HG03521 (cell line): ENCODE data around the gene DSC3.
"Not testable (repeated sequence)": the region's sequence is repeated elsewhere in the genome, so short reads cannot be mapped to it uniquely, and the experiment has no call there.

Experiments
- ATAC-seq: cut with Tn5 transposase; IDR thresholded peaks from one replicate; pipeline ENCODE4 v1.9.1; 2021; ENCODE audit warnings: mild to moderate bottlenecking, moderate library complexity; ENCODE audit not compliant: unreplicated experiment

The DSC3 gene

DNA sequence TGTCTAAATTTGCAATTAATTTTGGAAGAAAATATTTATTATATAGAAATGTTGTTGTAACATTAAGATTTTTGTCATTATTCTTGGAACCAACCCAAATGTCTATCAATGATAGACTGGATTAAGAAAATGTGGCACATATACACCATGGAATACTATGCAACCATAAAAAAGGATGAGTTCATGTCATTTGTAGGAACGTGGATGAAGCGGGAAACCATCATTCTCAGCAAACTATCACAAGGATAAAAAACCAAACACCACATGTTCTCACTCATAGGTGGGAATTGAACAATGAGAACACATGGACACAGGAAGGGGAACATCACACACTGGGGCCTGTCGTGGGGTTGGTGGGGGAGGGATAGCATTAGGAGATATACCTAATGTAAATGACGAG lies 64.5 kb downstream of the DSC3 start:
- not testable (repeated sequence) for ATAC-seq

DNA sequence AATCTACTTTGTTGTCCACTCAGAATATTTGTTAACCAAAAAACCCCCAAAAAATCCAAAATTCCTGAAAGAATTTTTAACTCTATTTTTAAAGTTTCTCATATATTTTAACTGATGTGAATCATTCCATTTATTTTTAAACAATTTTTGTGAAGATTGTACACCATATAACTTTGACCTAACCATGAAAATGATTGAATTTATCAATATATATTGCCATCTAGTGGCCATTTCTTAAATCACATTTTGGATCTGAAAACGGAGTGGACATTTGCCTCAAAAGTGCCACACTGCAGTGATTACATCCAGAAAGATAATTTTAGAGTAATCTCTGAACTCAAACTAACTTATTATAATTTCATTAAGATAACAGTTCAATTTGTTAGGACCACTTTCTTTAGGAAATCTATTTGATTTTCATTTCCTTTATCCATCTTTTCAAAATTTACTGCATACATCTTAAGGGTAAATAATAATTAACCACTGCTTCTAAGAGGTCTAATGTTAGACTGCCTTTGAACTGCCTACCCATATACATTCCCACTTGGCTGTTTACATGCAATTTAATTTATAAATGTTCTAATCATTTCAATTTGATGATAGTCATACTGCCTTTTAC lies 71.1 kb downstream of the DSC3 start:
- no peak for ATAC-seq

DNA sequence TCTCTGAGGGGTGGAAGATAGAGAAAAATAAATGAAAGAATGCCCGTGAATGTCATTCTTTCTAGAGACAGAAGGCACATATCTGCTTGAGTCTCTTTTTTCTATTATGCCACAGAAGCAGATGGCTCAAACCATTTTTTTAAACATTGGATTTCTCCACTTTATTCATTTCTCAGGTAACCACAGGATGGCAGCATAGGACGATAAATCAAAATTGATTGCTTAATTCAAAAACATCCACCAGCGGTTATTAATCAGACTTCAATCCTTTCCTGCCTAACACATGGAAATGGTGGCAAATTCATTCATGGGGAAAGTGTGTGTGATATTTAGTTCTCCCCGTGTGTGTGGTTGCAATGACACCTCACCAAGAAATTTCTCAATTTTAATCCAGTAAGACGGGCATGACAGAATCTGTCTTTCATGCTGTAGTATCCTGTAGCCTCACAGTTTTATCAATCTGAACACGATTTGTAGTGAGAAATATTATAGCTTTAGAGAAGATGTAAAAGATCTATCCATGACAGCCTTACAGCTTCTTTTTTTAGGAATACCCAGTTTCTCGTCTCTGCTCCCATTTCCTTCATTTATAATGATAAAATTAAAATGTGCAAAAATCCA lies 72.2 kb downstream of the DSC3 start:
- no peak for ATAC-seq

DNA sequence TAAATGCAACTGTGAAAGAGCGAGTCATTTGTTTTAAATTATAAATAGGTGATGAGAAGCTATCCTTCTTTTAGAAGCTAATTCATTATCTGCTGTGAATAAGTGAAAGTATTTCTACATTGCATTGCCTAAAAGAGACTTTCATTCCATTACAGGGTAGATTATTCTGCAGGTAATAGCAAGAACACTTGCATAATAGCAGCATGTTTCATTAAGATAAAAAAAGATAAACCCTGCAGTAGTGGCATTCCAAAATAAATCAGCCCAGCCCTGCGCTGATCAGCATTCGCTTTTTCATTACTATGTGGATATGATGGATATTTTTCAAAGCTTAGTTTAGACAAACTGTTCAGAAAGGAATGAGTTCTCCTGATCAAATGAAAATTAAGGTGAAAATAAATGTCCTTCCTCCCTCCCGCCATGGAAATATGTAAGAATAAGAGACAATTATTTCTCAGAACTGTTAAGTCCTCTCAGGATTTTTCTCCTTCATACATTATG lies 72.8 kb downstream of the DSC3 start:
- ATAC-seq, result no peak

DNA sequence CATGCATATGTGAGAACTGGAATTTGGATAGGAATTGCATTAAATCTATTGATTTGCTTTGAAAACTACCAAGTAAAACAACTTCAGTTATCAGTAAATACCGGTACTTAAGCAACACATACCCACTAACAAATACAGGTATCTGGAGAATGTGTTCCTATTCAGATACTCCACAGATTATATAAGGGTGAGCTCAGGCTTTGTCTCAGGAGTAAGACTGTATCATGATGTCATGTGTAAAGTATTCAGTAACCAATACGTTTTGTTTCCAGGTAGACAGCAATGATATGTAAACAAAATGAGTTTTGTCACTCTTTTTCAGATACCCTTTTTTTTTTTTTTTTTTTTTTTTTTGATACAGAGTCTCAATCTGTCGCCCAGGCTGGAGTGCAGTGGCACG lies 74.8 kb downstream of the DSC3 start:
- ATAC-seq, result no peak

DNA sequence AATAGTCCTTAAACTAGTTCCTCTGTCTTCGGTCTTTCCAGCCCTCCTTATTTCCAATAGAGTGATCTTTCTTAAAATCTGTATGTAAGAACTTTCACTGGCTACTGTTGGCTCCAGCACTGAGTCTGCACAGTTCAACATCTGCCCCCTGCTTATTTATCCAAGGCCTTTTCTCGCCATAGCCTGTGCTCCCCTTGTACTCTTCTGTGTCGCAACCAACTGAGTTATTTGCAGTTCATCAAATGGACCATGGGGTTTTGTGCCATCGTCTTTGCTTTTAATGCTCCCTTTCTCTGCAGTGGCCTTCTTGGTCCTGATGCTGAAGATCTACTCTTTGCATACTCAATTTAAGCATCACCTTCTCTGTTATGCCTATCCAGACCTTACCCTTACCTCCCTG lies 77.3 kb downstream of the DSC3 start:
- no peak for ATAC-seq

DNA sequence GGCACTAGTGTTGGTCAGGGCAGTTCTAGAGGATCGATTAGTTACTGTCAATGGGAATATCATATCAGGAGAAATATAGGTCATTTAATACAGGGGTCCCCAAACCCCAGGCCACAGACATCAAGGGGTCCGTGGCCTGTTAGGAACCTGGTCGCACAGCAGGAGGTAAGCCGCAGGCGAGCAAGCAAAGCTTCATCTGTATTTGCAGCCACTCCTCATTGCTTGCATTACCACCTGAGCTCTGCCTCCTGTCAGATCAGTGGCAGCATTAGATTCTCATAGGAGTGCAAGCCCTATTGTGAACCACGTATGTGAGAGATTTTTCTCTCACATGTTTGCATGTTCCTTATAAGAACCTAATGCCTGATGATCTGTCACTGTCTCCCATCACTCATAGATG lies 81.9 kb downstream of the DSC3 start:
- no peak for ATAC-seq

DNA sequence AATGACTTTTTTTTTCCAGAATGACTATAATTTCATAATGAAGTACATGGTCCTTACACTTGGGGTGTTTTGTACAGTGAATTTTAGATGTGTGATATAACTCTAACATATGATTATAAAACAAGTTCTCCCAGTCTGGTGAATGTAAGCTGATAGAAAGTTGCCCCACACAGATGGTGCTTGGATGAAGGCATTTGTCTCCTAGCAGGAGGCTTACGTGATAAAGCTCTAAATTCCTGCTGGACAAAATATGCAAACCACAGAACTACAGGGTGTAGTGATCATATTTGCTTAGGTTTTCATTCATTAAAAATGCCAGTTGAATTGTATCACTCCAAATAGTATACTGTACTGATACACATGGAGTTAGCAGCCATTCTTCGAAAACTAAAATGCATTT lies 85.5 kb downstream of the DSC3 start:
- ATAC-seq, result no peak

DNA sequence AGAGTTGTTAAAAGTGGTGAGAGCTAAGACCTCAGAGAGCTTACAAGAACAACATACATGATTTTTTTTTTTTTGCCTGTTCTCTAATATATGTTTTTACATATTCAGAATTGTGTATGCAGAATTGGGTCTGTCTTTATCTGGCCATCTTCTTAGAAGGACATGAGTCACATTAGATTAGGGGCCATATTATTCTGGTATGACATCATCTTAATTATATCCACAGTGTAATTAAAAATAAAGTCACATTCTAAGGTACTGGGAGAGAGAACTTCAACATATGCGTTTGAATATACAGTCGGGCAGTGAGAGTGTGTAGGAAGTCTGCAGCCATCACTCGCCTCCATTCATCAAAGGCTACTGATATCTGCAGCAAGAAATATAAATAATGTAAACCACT lies 88.3 kb downstream of the DSC3 start:
- ATAC-seq, result no peak

DNA sequence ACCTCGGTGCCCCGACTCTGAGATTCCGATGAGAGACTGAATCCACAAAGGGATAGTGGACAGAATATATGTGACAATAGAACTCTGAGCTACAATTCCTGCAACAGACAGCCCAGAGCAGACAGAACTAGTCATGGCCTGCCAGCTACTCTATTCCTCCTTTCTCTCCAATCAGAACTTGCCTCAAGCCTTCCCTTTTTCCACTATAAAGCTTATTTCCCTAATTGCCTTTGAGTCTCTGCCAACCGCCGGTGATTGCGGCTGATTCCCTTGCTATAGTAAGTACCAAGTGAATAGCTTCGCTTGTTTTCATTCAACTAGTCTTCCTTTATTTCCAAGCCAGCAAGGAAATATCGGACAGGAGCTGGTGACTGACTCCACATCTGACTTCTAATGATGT lies 96.8 kb downstream of the DSC3 start:
- no peak for ATAC-seq

DNA sequence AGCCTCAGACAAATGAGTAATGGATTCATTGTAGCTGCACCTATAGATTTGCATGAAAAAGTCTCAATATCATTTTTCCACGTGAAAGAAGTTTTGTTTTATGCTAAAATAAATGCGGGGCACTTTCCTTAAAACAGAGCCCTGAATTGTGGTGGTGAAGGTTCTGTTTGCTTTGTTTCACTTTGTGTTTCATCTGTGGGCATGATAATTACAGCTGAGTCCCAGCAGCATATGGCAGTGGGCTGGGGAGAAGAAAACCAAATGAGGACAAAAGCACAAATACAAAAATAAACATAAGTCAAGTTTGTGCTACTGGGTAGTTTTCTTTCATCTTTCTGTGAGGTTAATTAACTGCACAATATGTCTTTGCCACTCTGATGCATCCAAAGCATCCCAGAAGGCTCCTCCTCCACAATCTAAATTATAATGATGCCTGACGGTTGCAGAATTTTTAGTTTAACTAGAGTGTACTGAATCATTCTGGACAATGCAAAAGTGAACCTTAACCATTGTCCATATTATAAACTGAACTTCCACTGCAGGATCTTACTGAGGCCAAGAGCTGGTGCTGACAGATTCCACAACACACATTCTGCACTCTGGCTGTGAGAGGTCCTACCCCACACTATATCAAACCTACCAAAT lies 97.6 kb downstream of the DSC3 start:
- ATAC-seq, result no peak

DNA sequence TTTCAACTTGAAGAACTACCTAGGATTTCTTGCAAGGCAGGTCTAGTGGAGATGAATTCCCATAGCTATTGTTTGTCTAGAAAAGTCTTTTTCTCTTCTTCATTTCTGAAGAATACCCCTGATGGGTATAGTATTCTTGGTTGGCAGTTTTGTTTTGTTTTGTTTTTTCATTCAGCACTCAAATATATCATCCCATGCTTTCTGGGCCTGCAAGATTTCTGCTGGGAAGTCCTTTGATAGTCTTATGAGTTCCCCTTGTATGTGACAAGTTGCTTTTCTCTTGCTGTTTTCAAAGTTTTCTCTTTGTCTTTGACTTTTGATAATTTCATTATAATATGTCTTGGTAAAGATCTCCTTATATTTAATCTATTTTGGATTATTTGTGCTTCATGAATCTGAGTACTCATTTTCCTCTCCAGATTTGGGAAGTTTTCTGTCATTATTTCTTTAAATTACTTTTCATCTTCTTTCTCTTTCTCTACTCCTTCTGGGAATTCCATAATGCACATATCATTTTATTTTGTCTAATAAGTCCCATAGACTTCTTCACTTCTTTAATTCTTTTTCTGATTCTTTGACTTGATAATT lies 101.5 kb downstream of the DSC3 start:
- ATAC-seq, result no peak
